Body of pancreas (tissue), 4 donors: ENCODE results near the gene DKK3.

ENCODE experiments used
- CTCF ChIP-seq, 7 experiments: fragments of 450-650 bp in 4 of 7; fragments of 200-600 bp in 3 of 7; sonication (generic) in 3 of 7; IDR thresholded peaks; one replicate each; pipeline ENCODE4 v1.5.1; 2016 to 2019; ENCODE audit warnings: antibody characterized with exemption in 7 of 7
- POLR2A ChIP-seq, 3 donors: fragments of 450-650 bp; IDR thresholded peaks; one replicate each; pipeline ENCODE4 v1.6.1; 2016; ENCODE audit warnings: antibody characterized with exemption in 3 of 3, mild to moderate bottlenecking in 2 of 3

- TF ChIP-seq CTCF (IDR thresholded peaks at IDR 0.05) (no peak), POLR2A (IDR thresholded peaks at IDR 0.05) (no peak)
Measured at GRCh38 chr11:11969380-11970215, 38.8 kb downstream of the DKK3 start.
